Calu3 (cell line): Measurements from ENCODE around the gene AGBL4. TPM values are rescaled to one million over a fixed set of nuclear protein-coding genes. Genes with fewer than 3 reads are reported as not detected.

Source experiments
- BruUV-seq: library from RNA; stranded (reverse); fragments of 400-500 nt; replicated peaks from 2 replicates; lab custom pipeline; 2021; lab: Mats Ljungman, UMichigan
- CTCF ChIA-PET: fragments of 300-600 bp; sonication (Branson Sonifier 250); formaldehyde crosslinking; loops from one replicate; lab custom pipeline; 2022; ENCODE audit warnings: antibody characterized with exemption; lab: Charles Lee
- DNase-seq: peaks from one replicate; pipeline ENCODE4 v3.0.0; 2022
- H3K27ac Mint-ChIP-seq: one replicate; pipeline ENCODE4 v1.8.0; 2022; ENCODE audit warnings: mixed read lengths; ENCODE audit not compliant: unreplicated experiment
- H3K27me3 Mint-ChIP-seq: one replicate; pipeline ENCODE4 v1.8.0; 2022; ENCODE audit warnings: mixed read lengths; ENCODE audit not compliant: unreplicated experiment
- H3K36me3 Mint-ChIP-seq: one replicate; pipeline ENCODE4 v1.8.0; 2022; ENCODE audit warnings: mild to moderate bottlenecking, moderate library complexity, mixed read lengths; ENCODE audit not compliant: insufficient read depth, unreplicated experiment
- H3K4me1 Mint-ChIP-seq: one replicate; pipeline ENCODE4 v1.8.0; 2022; ENCODE audit warnings: mild to moderate bottlenecking, low read depth, mixed read lengths; ENCODE audit not compliant: unreplicated experiment
- H3K4me3 Mint-ChIP-seq: one replicate; pipeline ENCODE4 v1.8.0; 2022; ENCODE audit warnings: mild to moderate bottlenecking, low read depth, moderate library complexity, mixed read lengths; ENCODE audit not compliant: unreplicated experiment
- H3K9me3 Mint-ChIP-seq: one replicate; pipeline ENCODE4 v1.8.0; 2022; ENCODE audit warnings: low read depth, mixed read lengths; ENCODE audit not compliant: unreplicated experiment
- CTCF ChIP-seq: fragments of 200-600 bp; IDR thresholded peaks from one replicate; pipeline ENCODE4 v1.8.0; 2022; ENCODE audit warnings: antibody characterized with exemption; ENCODE audit not compliant: unreplicated experiment
- intact Hi-C: fragments of 100-400 bp; cut with micrococcal nuclease; formaldehyde crosslinking; loops from one replicate; pipeline ENCODE4 v1.10.0; 2022; ENCODE audit not compliant: unreplicated experiment
- total RNA-seq: library from RNA; stranded (reverse); gene quantifications from 2 replicates; pipeline ENCODE4 v1.2.3, GENCODE V29; 2022

The AGBL4 gene
- total RNA-seq, 1 experiment from 2014 or later: not detected

DNA sequence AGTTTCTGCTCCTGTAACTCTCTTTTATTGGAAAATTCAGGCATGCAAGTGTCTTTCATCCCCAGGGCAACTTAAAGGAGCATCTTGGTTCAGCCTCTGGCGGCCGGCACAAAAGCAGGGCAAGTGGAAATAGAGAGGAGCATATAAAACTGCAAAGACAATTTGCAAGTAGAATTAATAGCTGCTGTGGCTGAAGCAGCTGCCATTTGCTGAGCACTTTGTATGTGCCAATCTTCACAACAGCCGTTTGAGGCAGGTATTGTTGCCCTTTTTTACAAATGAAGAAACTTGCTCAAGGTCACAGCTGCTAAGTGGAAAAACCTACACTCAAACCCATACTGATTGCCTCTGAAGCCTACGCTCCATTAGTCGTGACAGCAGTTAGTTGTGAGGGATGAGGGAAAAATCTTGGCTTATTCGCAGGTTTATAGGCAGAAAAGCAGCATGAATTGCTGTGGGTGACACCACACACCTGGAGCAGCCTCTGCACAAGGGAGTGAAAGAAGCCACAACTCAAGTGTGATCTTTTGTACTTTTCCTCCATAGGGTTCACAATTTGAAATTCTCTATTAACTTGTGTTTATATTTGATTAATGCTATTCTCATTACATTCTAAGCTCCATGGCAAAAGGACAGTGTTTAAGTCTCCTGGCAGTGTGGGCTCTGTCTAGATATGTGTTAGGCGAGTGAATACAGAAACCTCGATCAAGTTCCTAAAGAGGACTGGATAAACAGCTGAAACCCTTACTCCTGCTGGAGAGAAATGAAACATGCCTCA is 1148.0 kb downstream of the AGBL4 start:
- CTCF ChIA-PET: no interaction called here
- Mint-ChIP-seq H3K27ac (no peak overlapping the region), H3K4me1 (peaks cover 11% of the 10 kb centered on the region), H3K27me3 (no peaks in the 10 kb centered on the region), H3K9me3 (no peaks in the 10 kb centered on the region), H3K4me3 (no peak overlapping the region), H3K36me3 (no peaks in the 10 kb centered on the region)
- DNase-seq: no peak
- no peak for TF ChIP-seq CTCF
- no TSS peak for BruUV-seq
- intact Hi-C loops: loop anchor here (10.0 kb wide), 1 partner anchor 321 kb away; no protein-coding TSS in a partner anchor

- Mint-ChIP-seq H3K36me3 (no peaks in the 10 kb centered on the region), H3K9me3 (no peaks in the 10 kb centered on the region), H3K4me3 (no peak overlapping the region), H3K27ac (no peak overlapping the region), H3K27me3 (no peaks in the 10 kb centered on the region), H3K4me1 (peaks cover 9% of the 10 kb centered on the region)
- no peak for DNase-seq
- no peak for TF ChIP-seq CTCF
- CTCF ChIA-PET: no interaction called here
- intact Hi-C loops: loop anchor here (10.0 kb wide), 1 partner anchor 319 kb away; no protein-coding TSS in a partner anchor
- BruUV-seq: no TSS peak
Observed at GRCh38 chr1:48873944-48874343, 1149.8 kb downstream of the AGBL4 start.

DNA sequence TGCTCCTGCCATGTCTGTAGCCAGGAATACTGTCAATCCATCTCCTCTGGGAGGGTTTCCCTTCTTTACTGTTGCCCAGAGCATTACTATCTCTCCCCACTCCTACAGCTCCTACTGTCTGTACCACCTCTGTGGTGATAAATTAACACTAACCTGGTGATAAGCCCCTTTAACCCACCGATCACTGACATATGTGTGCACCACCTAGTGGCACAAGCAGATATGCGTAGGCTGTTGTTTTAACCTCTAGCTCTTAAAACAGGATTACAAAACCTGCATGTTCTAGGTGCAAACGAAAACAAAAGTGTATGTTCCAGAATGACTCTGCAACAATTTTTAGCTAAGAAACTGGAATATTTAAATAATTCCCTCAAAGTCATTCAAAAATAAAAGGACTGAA is 1153.2 kb downstream of the AGBL4 start:
- Mint-ChIP-seq H3K4me1 (no peaks in the 10 kb centered on the region), H3K9me3 (no peaks in the 10 kb centered on the region), H3K4me3 (no peak overlapping the region), H3K27me3 (no peaks in the 10 kb centered on the region), H3K36me3 (no peaks in the 10 kb centered on the region), H3K27ac (no peak overlapping the region)
- no TSS peak for BruUV-seq
- peak; percentile 45 for TF ChIP-seq CTCF
- intact Hi-C loops: loop anchor here (10.0 kb wide), 1 partner anchor 316 kb away; no protein-coding TSS in a partner anchor
- CTCF ChIA-PET: interaction anchor here (0.7 to 1.0 kb wide), 3 partner anchors 11 to 53 kb away, joined by 3 read pairs; no protein-coding TSS in a partner anchor
- peak; percentile 32 for DNase-seq

GRCh38 chr1:48869116-48869893 is 1154.4 kb downstream of the AGBL4 start:
- DNase-seq: no peak
- H3K4me1 Mint-ChIP-seq: no peaks in the 10 kb centered on the region
- no peak for TF ChIP-seq CTCF
- CTCF ChIA-PET: no interaction called here
- intact Hi-C loops: no loop called here
- no peaks in the 10 kb centered on the region for H3K27me3 Mint-ChIP-seq
- H3K27ac Mint-ChIP-seq: no peak overlapping the region
- no peaks in the 10 kb centered on the region for H3K9me3 Mint-ChIP-seq
- H3K36me3 Mint-ChIP-seq: no peaks in the 10 kb centered on the region
- no peak overlapping the region for H3K4me3 Mint-ChIP-seq
- no TSS peak for BruUV-seq
